Lung (tissue), 12 donors: ENCODE measurements around the gene NDUFB10. TPM values are rescaled to one million over a fixed set of nuclear protein-coding genes. Genes with fewer than 3 reads are reported as not detected.

ENCODE experiments used
- ATAC-seq: fragments of 200-7000 bp; cut with Tn5 transposase; one replicate; pipeline ENCODE4 v1.9.1; 2020; ENCODE audit warnings: moderate number of reproducible peaks; ENCODE audit not compliant: insufficient read depth, low FRiP score
- DNase-seq, 3 donors: peaks; one replicate each; pipeline ENCODE4 v3.0.0-alpha.2; 2013 to 2017
- H3K27ac ChIP-seq, 2 donors: one replicate each; pipeline ENCODE4 v1.5.1; 2013; ENCODE audit warnings: mild to moderate bottlenecking in 2 of 2, moderate library complexity in 2 of 2, control low read depth in 1 of 2, inconsistent platforms in 1 of 2, low read depth in 1 of 2, low read length in 1 of 2
- H3K27me3 ChIP-seq, 3 donors: one replicate each; pipeline ENCODE4 v1.5.1; 2013; ENCODE audit warnings: low read length in 2 of 3; ENCODE audit not compliant: control insufficient read depth in 3 of 3, insufficient read depth in 3 of 3
- H3K36me3 ChIP-seq, 4 donors: one replicate each; pipeline ENCODE4 v1.5.1; 2013; ENCODE audit warnings: low read length in 4 of 4, mild to moderate bottlenecking in 1 of 4, moderate library complexity in 1 of 4; ENCODE audit not compliant: control insufficient read depth in 4 of 4, insufficient read depth in 4 of 4
- H3K4me1 ChIP-seq, 5 donors: one replicate each; pipeline ENCODE4 v1.5.1; 2013; ENCODE audit warnings: low read length in 5 of 5, mild to moderate bottlenecking in 2 of 5, moderate library complexity in 1 of 5; ENCODE audit not compliant: control insufficient read depth in 5 of 5, insufficient read depth in 5 of 5
- H3K4me3 ChIP-seq: one replicate; pipeline ENCODE4 v1.5.1; 2013; ENCODE audit warnings: mild to moderate bottlenecking, control low read depth, moderate library complexity
- H3K9ac ChIP-seq, 2 donors: one replicate each; pipeline ENCODE4 v1.5.1; 2013; ENCODE audit warnings: low read length in 2 of 2, control low read depth in 1 of 2; ENCODE audit not compliant: insufficient read depth in 1 of 2
- H3K9me3 ChIP-seq, 4 donors: one replicate each; pipeline ENCODE4 v1.5.1; 2013; ENCODE audit warnings: low read length in 3 of 4, mild to moderate bottlenecking in 1 of 4, moderate library complexity in 1 of 4; ENCODE audit not compliant: control insufficient read depth in 4 of 4, insufficient read depth in 3 of 4
- WGBS, 2 donors: extraction: QIAGEN DNeasy Blood & Tissue Kit; methylation state at CpG; one replicate each; pipeline ENCODE4 v1.1.7; 2013; 5-methylcytosine and 5-hydroxymethylcytosine counted together
- polyA plus RNA-seq, 2 donors: library from polyadenylated mRNA; stranded (reverse); fragments of 200-250 nt; gene quantifications; one replicate each; pipeline ENCODE4 v1.2.1, GENCODE V29; 2013
- total RNA-seq, 2 donors: library from RNA; depleted of rRNA in 1 of 2; stranded (reverse); fragments of >200 nt in 1 of 2; gene quantifications; one replicate each; pipeline ENCODE4 v1.2.1, GENCODE V29; 2014 to 2021
- TF ChIP-seq, protein P1 (sequence below): IDR thresholded peaks from 2 replicates; pipeline ENCODE4 v1.5.1; 2012; ENCODE audit warnings: mild to moderate bottlenecking; ENCODE audit errors: control extremely low read depth, extremely low read depth
- donor health status: control.
- donor health status: control.
- donor health status: Bipolar disorder and iron deficiency.
- donor health status: healthy.
- donor health status: DM: yes; HTN: yes; CAD: no.

Gene NDUFB10
- total and polyA plus RNA-seq, 4 donors: 107 to 187 (median 131) TPM

- H3K4me1 ChIP-seq: no peaks in the 10 kb centered on the region
- ATAC-seq (peak; percentile 98), DNase-seq (peak; percentile 87 to 92 (median 92))
- peak overlapping the region; percentile 41 to 87 for H3K27ac ChIP-seq
- peaks cover 0 to 2% (median under 1%) of the 10 kb centered on the region in 3 donors for H3K27me3 ChIP-seq
- H3K36me3 ChIP-seq: no peaks in the 10 kb centered on the region
- H3K9ac ChIP-seq: no peak overlapping the region
- 6 to 10% methylated on average over 55 to 70 of the region's 70 CpGs for WGBS, 2 donors
- TF ChIP-seq, protein P1, sequence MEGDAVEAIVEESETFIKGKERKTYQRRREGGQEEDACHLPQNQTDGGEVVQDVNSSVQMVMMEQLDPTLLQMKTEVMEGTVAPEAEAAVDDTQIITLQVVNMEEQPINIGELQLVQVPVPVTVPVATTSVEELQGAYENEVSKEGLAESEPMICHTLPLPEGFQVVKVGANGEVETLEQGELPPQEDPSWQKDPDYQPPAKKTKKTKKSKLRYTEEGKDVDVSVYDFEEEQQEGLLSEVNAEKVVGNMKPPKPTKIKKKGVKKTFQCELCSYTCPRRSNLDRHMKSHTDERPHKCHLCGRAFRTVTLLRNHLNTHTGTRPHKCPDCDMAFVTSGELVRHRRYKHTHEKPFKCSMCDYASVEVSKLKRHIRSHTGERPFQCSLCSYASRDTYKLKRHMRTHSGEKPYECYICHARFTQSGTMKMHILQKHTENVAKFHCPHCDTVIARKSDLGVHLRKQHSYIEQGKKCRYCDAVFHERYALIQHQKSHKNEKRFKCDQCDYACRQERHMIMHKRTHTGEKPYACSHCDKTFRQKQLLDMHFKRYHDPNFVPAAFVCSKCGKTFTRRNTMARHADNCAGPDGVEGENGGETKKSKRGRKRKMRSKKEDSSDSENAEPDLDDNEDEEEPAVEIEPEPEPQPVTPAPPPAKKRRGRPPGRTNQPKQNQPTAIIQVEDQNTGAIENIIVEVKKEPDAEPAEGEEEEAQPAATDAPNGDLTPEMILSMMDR: peak; percentile 99
- peak overlapping the region; percentile 47 for H3K4me3 ChIP-seq
- no peaks in the 10 kb centered on the region for H3K9me3 ChIP-seq
These were observed 29.6 kb upstream of the NDUFB10 start for GRCh38 chr16:1929578-1930337.

DNA sequence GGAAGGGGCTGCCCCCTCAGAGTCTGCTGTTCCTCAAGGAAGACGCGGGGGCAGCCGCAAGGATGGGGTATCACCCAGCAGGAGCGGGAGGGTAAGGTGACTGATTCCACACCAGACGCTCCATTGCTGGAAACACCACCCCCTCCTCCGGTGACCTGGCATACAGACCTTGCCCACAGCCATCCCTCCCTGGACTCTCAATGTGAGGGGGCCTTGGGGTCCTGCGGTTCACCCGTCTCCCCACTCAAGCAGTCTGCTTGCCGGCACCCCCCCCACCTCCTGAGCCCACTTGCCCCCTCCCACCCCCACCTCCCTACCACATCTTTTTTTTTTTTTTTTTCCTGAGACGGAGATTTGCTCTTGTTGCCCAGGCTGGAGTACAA, 29.0 kb upstream of the NDUFB10 start:
- no peak overlapping the region for H3K27ac ChIP-seq
- no peak for DNase-seq
- H3K4me3 ChIP-seq: no peak overlapping the region
- no peak for ATAC-seq
- no peak overlapping the region for H3K9ac ChIP-seq
- no peaks in the 10 kb centered on the region for H3K27me3 ChIP-seq
- WGBS, 2 donors: 61 to 81% methylated on average over 9 to 10 of the region's 10 CpGs
- no peaks in the 10 kb centered on the region for H3K36me3 ChIP-seq
- H3K4me1 ChIP-seq: no peaks in the 10 kb centered on the region
- H3K9me3 ChIP-seq: no peaks in the 10 kb centered on the region
- TF ChIP-seq, protein P1: no peak

- ATAC-seq (no peak), DNase-seq (no peak)
- Histone ChIP-seq H3K9ac (no peak overlapping the region), H3K4me3 (no peak overlapping the region), H3K27ac (no peak overlapping the region), H3K27me3 (no peaks in the 10 kb centered on the region), H3K36me3 (peaks cover 0 to 3% (median 1%) of the 10 kb centered on the region in 4 donors), H3K4me1 (no peaks in the 10 kb centered on the region), H3K9me3 (peaks cover 0 to 1% (median 0%) of the 10 kb centered on the region in 4 donors)
- 77 to 80% methylated on average over 19 of the region's 19 CpGs for WGBS, 2 donors
- TF ChIP-seq, protein P1: no peak
These were observed 27.0 kb upstream of the NDUFB10 start for GRCh38 chr16:1932050-1933028.
